NCI-H526 treated with DMSO at 0.1 percent for 48 hours (cell line): ENCODE data around the gene LRRC75B.
"Not testable (repeated sequence)": the region's sequence is repeated elsewhere in the genome, so short reads cannot be mapped to it uniquely, and the experiment has no call there.

Experiments used
- DNase-seq: peaks from one replicate; lab custom pipeline; 2025; lab: John Stamatoyannopoulos, UW

LRRC75B gene

GRCh38 chr22:24592851-24593558 is at the start of gene LRRC75B:
Gene LRRC75B, minus strand, starts transcription at chr22:24593073. Its CDS starts 34 bp downstream, at chr22:24593039.
- no peak for DNase-seq

GRCh38 chr22:24642307-24642706 is 49.4 kb upstream of the LRRC75B start:
- not testable (repeated sequence) for DNase-seq

- DNase-seq: not testable (repeated sequence)
Measured at GRCh38 chr22:24636513-24636912, 43.6 kb upstream of the LRRC75B start.

GRCh38 chr22:24634776-24635389 is 42.0 kb upstream of the LRRC75B start:
- not testable (repeated sequence) for DNase-seq

- not testable (repeated sequence) for DNase-seq
Measured at GRCh38 chr22:24633231-24634023, 40.6 kb upstream of the LRRC75B start.

GRCh38 chr22:24632642-24633041 is 39.8 kb upstream of the LRRC75B start:
- DNase-seq: not testable (repeated sequence)

- not testable (repeated sequence) for DNase-seq
Measured at GRCh38 chr22:24631430-24632122, 38.7 kb upstream of the LRRC75B start.

- not testable (repeated sequence) for DNase-seq
Measured at GRCh38 chr22:24630812-24631427, 38.0 kb upstream of the LRRC75B start.

- DNase-seq: not testable (repeated sequence)
Measured at GRCh38 chr22:24629069-24629468, 36.2 kb upstream of the LRRC75B start.

- DNase-seq: not testable (repeated sequence)
Measured at GRCh38 chr22:24627911-24628310, 35.0 kb upstream of the LRRC75B start.

- DNase-seq: not testable (repeated sequence)
Measured at GRCh38 chr22:24622596-24622995, 29.7 kb upstream of the LRRC75B start.

GRCh38 chr22:24621244-24621643 is 28.4 kb upstream of the LRRC75B start:
- not testable (repeated sequence) for DNase-seq

GRCh38 chr22:24614794-24615193 is 21.9 kb upstream of the LRRC75B start:
- not testable (repeated sequence) for DNase-seq

- DNase-seq: not testable (repeated sequence)
Measured at GRCh38 chr22:24609888-24610287, 17.0 kb upstream of the LRRC75B start.

- DNase-seq: not testable (repeated sequence)
Measured at GRCh38 chr22:24608327-24608726, 15.5 kb upstream of the LRRC75B start.

- not testable (repeated sequence) for DNase-seq
Measured at GRCh38 chr22:24607429-24607983, 14.6 kb upstream of the LRRC75B start.

GRCh38 chr22:24606340-24606739 is 13.5 kb upstream of the LRRC75B start:
- not testable (repeated sequence) for DNase-seq

GRCh38 chr22:24603770-24604629 is 11.1 kb upstream of the LRRC75B start:
- DNase-seq: not testable (repeated sequence)

- DNase-seq: not testable (repeated sequence)
Measured at GRCh38 chr22:24602847-24603769, 10.2 kb upstream of the LRRC75B start, which contains the start of gene GGT1. Gene GGT1, plus strand, starts transcription at chr22:24603193. Its CDS starts 7,889 bp downstream, at chr22:24611082.
